SHP77 (cell line): ENCODE measurements around the gene DYRK4.
"Not testable (repeated sequence)": the region's sequence is repeated elsewhere in the genome, so short reads cannot be mapped to it uniquely, and the experiment has no call there.

Source experiments
- DNase-seq, 2 experiments: peaks; one replicate each; lab custom pipeline; 2025; lab: John Stamatoyannopoulos, UW

Gene DYRK4

GRCh38 chr12:4562034-4562657, at the start of gene DYRK4:
TSS of gene DYRK4 (plus strand) at chr12:4562208. CDS start at chr12:4562246, 38 bp downstream.
- peak; percentile 33 to 53 for DNase-seq

DNA sequence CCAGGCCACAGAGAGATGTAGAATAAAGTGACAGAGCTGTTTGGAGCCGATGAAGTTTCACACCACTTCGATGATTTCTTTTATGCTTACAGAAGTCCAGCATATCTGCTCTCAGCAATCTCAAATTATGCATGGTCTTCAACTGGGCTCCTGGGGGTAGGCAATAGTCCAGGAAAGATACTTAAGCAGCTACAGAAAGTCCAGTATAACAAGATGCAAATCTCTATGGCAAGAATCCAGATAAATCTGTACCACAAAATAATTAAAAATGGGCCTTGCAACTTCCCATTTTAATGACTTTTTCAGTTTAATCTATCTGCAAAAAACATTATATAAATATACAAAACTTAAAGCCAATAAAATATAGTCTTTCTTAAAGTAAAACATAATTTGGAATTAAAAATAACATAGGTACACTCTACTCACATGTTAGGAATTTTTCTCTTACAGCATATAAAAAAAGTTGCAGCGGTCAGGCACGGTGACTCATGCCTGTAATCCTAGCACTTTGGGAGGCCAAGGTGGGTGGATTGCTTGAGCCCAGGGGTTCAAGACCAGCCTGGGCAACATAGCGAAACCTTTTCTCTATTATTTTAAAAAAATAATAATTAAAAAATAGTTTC, 43.8 kb upstream of the DYRK4 start:
- DNase-seq = no peak

DNA sequence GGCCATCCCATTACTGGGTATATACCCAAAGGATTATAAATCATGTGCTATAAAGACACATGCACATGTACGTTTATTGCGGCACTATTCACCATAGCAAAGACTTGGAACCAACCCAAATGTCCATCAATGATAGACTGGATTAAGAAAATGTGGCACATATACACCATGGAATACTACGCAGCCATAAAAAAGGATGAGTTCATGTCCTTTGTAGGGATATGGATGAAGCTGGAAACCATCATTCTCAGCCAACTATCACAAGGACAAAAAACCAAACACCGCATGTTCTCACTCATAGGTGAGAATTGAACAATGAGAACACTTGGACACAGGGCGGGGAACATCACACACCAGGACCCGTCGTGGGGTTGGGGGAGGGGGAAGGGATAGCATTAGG, 38.6 kb upstream of the DYRK4 start:
- DNase-seq = not testable (repeated sequence)

DNA sequence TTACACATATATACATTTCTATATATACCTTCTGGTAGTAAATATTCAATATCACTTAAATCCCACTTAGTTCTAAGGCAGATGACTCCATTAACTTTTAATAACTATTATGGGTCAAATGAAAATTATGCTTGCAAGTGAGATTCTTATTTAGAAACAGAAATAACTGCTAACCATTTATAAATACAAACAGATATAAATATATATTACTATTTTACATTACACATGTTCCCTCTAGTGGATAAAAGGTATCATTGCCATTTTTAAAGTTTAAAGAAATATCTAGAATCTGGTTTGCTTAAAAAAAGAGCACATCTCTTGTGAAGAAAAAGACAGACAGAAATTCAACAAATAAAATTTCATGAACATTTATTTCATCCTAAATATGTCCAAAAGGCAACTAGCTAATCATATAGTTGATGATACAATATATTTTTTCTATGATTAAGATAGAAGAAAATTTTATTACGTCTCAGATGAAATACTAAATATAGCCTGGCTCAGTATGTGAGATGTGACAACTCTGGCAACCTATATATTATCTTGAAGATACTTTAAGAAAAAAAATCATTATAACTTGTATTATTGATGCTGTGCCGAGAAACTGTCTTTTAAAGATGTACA, 35.0 kb upstream of the DYRK4 start:
- DNase-seq = no peak

DNA sequence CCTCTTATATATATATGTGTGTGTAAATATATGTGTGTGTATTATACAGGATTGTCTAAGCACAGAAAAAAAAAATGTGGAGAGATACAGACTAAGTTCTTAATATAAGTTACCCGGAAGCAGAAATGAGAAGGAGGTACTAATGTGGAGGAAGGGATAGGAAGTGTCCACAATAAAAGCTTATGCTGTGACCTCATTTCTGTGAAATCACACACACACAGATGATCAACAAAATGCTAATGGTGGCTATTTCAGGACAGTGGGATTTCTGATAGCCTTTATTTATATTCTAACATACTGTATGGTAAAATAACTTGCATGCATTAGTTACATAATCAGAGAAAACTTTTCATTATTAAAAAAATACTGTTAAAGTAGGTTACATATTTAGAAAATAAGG, 31.8 kb upstream of the DYRK4 start:
- DNase-seq = no peak

DNA sequence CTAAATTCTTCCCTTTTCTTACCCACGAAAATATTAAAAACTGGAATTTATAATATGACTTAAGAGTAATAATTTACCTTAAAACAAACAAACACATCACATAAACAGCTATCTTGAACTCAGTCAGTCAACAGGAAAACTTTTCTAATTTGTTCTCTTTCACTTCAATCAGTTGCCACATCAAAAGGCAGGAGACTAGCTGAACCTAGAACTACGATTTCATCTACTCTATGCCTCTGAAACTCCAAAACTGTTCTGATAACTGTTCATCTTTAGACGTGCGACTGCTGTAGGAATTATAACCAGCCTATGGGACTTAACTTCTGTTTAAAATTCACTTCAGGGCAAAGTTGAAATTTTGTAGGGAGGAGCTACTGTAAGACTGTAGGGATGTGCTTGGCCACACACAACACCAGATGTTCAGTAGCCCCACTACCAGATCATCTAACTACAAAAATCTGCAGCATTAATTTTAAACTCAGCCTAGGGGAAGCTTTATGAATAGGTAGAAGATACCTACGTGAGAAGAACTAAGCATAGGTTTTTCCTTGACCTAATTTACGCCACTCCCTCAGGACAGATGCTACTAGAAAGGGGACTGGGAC, 30.9 kb upstream of the DYRK4 start:
- DNase-seq = no peak

GRCh38 chr12:4535092-4535491, 26.9 kb upstream of the DYRK4 start:
- no peak for DNase-seq

DNA sequence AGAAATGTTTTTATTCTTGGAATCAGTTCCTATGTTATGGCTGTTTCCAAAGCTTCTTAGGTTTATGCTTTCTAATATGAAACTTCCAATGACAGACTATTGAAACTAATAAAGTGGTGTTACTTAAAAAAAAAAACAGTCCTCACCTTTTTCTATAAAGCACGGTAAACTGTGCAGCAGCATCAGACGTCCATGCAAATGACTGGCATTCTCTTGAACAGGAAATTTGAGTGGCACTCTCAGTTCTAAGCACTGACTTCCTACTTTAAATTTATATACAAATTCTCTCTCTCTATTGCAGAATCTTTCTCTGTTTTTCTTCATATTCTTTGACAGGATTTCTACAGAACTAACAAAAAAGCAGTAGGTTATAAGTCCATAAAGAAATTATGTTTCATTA, 26.1 kb upstream of the DYRK4 start:
- no peak for DNase-seq

DNA sequence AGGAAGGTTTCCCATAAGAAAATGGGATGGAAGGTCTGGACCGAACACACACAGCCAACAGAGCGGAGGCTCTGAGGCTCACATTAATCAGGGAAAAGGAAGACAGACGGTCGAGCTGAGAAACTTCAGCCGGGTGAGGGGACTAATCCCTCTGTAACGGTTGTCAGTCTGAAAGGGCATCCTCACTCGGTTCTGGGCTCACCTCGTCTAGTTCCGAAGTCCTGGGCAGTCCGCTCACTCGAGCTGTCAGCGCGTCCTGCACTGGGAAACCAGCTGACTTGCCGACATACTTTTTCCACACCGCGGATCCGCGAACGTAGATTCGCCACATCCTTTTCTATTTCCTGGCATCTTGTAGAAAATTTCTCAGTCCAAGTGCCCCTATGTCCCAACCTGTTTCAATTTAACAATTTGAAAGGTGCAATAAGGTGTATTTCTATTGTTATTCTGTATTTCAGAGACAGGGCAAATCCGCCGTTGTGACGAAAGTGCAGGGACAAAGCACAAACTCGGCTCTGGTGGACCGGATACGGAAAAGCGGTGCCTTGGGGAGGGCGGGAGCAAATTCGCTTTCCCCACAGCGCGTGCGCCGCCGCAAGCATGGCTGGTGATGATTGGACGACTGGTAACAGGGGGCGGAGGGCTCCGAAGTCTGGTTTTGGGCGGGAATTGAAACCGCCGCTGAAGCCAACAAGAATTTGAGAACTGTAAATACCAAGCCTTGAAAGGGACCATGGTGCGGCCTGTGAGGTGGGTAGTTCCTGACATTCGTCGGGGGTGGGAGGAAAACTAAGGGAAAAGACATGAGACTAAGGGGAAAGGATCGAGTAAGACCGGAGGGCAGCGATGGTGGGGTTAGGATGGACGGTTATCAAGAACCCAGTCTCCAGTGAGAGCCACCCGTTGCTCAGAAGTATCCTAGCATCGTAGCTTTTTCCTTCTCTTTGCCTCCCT, 23.5 kb upstream of the DYRK4 start, which contains the start of gene RAD51AP1:
RAD51AP1 (plus strand) TSS at position 684 of the 954 bp plus-strand sequence; CDS start at position 734, 50 bp downstream.
- DNase-seq = peak; percentile 68 to 69

GRCh38 chr12:4539167-4539870, 22.7 kb upstream of the DYRK4 start:
- DNase-seq = no peak

- DNase-seq = no peak
Measured at GRCh38 chr12:4540170-4540569, 21.8 kb upstream of the DYRK4 start.

DNA sequence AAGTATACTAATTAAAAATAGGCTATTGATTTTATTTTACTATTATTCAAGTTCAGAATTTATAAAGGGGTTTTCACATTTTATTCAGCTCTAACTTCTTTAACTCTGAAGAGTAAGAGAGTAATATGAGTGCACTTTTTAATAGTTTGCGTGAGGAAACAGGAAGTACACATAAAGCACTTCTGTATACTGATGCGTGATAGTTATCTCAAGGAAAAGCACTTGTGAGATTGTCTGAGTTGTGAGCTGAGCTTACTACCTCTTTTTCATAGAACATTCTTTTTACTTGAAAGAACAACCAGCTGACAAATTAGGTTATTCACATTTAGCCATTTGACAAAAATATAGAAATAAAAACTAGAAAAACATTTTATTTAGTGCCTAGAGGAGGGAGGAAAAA, 21.4 kb upstream of the DYRK4 start:
- DNase-seq = no peak

GRCh38 chr12:4545195-4545594, 16.8 kb upstream of the DYRK4 start:
- no peak for DNase-seq

DNA sequence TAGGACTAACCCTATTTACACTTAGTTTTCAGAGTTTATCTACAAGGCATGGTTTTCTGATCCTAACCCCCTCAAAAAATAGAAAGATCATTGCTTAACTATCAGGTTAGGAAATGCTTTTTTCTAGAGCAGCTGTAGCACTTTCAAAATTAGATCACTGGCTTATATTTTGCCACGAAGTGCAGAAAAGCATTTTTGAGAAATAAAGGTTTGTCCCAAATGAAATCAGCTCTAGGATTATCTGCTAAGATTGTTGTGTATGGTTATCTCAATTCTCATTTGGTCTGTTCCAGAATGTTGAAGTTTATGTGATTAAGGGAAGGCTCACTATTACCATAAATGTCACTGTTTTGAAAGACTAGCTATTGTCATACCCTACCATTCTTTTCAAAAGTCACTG, 9.8 kb upstream of the DYRK4 start:
- no peak for DNase-seq

DNA sequence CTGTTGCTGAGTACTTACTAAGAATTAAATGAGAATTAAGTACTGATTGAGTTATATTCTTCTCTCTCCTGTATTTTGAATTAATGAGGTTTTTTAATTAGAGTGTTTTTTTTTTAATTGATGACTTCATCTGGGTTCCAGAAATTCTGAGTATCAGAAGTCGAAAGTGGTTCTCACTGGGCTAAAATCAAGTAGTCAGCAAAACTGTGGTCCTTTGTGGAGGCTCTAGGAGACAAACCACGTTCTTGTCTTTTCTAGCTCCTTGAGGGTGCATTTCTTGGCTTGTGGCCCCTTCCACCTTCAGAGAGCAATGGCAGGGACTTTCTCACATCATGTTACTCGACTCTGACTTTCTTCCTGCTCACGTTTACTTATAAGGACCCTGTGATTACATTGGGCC, 8.1 kb upstream of the DYRK4 start:
- DNase-seq = no peak

GRCh38 chr12:4555804-4556203, 6.2 kb upstream of the DYRK4 start:
- DNase-seq = no peak

- DNase-seq = no peak
Measured at GRCh38 chr12:4556735-4557530, 5.1 kb upstream of the DYRK4 start.

DNA sequence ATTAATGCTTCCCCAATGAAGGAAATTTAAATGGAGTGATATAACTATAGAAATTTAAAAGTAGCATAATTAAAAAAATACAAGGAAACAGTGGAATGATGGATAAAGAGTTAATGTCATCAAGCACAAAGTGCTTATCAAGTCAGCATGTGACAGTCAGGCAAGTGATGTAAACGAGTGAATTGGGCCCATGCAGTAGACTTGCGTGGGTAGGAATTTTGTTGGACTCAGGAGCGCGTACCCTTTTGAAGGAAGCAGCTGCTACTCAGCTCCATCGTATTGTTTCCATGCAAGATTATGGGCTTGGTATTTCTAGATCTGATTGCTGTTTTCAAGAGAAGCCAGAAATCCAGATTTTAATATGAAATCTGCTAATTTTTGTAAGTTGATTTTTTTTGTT, 4.4 kb upstream of the DYRK4 start:
- no peak for DNase-seq

DNA sequence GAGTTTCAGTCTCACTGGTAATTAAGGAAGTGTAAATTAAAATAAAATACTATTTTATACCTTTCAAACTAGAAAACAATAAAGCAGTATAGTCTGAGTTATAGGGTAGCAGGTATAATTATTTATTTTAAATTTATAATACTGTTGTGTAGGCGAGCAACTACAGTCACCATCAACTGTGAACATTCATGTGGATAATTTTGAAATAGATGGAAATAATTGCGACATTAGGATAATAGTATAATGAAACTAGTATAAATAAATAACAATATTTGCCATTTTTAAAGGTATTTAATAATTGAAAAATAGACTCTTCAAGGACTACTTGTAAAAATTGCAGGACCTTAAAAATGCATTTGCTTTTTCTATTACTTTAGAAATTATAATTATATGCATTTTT, 3.8 kb upstream of the DYRK4 start:
- no peak for DNase-seq

DNA sequence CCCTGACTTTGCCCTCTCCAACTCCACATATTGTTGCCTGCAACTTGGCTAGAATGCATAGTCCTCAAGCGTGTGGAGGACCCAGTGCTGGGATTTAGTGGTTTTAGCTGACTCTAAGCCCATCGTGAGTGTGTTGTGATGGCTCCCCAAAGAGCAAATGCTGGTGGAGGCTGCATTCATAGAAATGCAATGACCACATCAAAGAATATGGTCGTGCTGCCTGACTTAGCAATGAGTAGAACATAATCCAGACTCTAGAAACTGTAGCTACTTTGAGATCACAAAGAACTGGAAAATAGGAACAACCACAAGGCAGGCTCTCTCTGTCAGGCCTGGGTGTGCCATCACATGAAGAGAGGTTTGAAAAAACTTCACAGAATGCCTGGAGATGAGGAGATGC, 1.3 kb downstream of the DYRK4 start:
- no peak for DNase-seq
